ENCODE results near the gene AOPEP. TPM values are rescaled to one million over a fixed set of nuclear protein-coding genes. Genes with fewer than 3 reads are reported as not detected.

Gene AOPEP
- total RNA-seq, 1 experiment from 2014 or later = 14.4 TPM

- ATAC-seq (no peak), DNase-seq (ENCODE audit: low spot score) (no peak)
- peaks cover 17% of the 10 kb centered on the region for H3K9me3 Mint-ChIP-seq
- ChIA-PET POLR2A (interaction anchor here (0.7 kb wide), 1 partner anchor 114 kb away, joined by 3 read pairs; no protein-coding TSS in a partner anchor), CTCF (interaction anchor here (0.8 kb wide), 1 partner anchor 357 kb away, joined by 3 read pairs; no protein-coding TSS in a partner anchor)
- H3K27ac Mint-ChIP-seq = no peak overlapping the region
- peaks cover 17% of the 10 kb centered on the region for H3K36me3 Mint-ChIP-seq
- 0 out of 2 replicates have a peak, but pooled peaks cover 2% of the 10 kb centered on the region for H3K4me1 Mint-ChIP-seq
- H3K27me3 Mint-ChIP-seq (ENCODE audit: low read depth) = no peaks in the 10 kb centered on the region
- no peak overlapping the region for H3K4me3 Mint-ChIP-seq
- no peak for TF ChIP-seq E2F5 (CRISPR knock-in tag; IDR thresholded peaks at IDR 0.05)
- TF ChIP-seq ZNF425 (CRISPR knock-in tag; conservative IDR thresholded peaks at IDR 0.05) = no peak
- no peak for TF ChIP-seq JUN (CRISPR knock-in tag; IDR thresholded peaks at IDR 0.05)
- TF ChIP-seq ZNF416 (CRISPR knock-in tag; IDR thresholded peaks at IDR 0.05) = no peak
- TF ChIP-seq JAZF1 (CRISPR knock-in tag; IDR thresholded peaks at IDR 0.05) = no peak
- TF ChIP-seq FOXP4 (CRISPR knock-in tag; IDR thresholded peaks at IDR 0.05) = no peak
- TF ChIP-seq NFYB (CRISPR knock-in tag; conservative IDR thresholded peaks at IDR 0.05; ENCODE audit: low read depth) = no peak
- TF ChIP-seq MLX (CRISPR knock-in tag; IDR thresholded peaks at IDR 0.05) = no peak
- no peak for TF ChIP-seq NR3C1 (CRISPR knock-in tag; conservative IDR thresholded peaks at IDR 0.05; ENCODE audit: low read depth)
- TF ChIP-seq ATF3 (CRISPR knock-in tag; conservative IDR thresholded peaks at IDR 0.05) = no peak
- no peak for TF ChIP-seq SMAD3 (CRISPR knock-in tag; IDR thresholded peaks at IDR 0.05; ENCODE audit: borderline replicate concordance)
Observed at GRCh38 chr9:94745806-94746540, 19.5 kb downstream of the AOPEP start.

- peaks cover 17% of the 10 kb centered on the region for H3K9me3 Mint-ChIP-seq
- H3K4me3 Mint-ChIP-seq = no peak overlapping the region
- ChIA-PET POLR2A (no interaction called here), CTCF (no interaction called here)
- H3K27me3 Mint-ChIP-seq (ENCODE audit: low read depth) = no peaks in the 10 kb centered on the region
- H3K36me3 Mint-ChIP-seq = peaks cover 17% of the 10 kb centered on the region
- no peak for DNase-seq (ENCODE audit: low spot score)
- no peak overlapping the region for H3K27ac Mint-ChIP-seq
- 0 out of 2 replicates have a peak, but pooled peaks cover 2% of the 10 kb centered on the region for H3K4me1 Mint-ChIP-seq
- no peak for ATAC-seq
- TF ChIP-seq TCF7 (CRISPR knock-in tag; IDR thresholded peaks at IDR 0.05; ENCODE audit: low read depth) (no peak), ZNF121 (CRISPR knock-in tag; IDR thresholded peaks at IDR 0.05) (no peak), E2F4 (CRISPR knock-in tag; IDR thresholded peaks at IDR 0.05; ENCODE audit: borderline replicate concordance, low read depth) (no peak), ESRRA (CRISPR knock-in tag; IDR thresholded peaks at IDR 0.05; ENCODE audit: borderline replicate concordance) (no peak), NFE2L1 (CRISPR knock-in tag; IDR thresholded peaks at IDR 0.05) (no peak), PRDM15 (CRISPR knock-in tag; IDR thresholded peaks at IDR 0.05) (no peak), ZNF263 (CRISPR knock-in tag; IDR thresholded peaks at IDR 0.05; ENCODE audit: low read depth) (no peak), CREB1 (CRISPR knock-in tag; IDR thresholded peaks at IDR 0.05) (no peak)
Observed at GRCh38 chr9:94746541-94747370, 20.3 kb downstream of the AOPEP start.

Measured in WTC11 (cell line).